GM12878 (cell line): Measurements from ENCODE around the gene YBX3. TPM values are rescaled to one million over a fixed set of nuclear protein-coding genes. Genes with fewer than 3 reads are reported as not detected.

Experiments used
- JUNB ChIP-seq: IDR thresholded peaks from 2 replicates; pipeline ENCODE4 v1.6.1; 2016; ENCODE audit warnings: antibody characterized with exemption, mild to moderate bottlenecking
- KAT2A ChIP-seq: conservative IDR thresholded peaks from 2 replicates; pipeline ENCODE4 v1.6.1; 2011; ENCODE audit warnings: low read depth, low read length; ENCODE audit not compliant: control insufficient read depth
- NFYA ChIP-seq: IDR thresholded peaks from 2 replicates; pipeline ENCODE4 v1.6.1; 2011; ENCODE audit warnings: low read depth, mild to moderate bottlenecking, low read length, improper control_type of control experiment, borderline replicate concordance
- RCOR1 ChIP-seq: conservative IDR thresholded peaks from 2 replicates; pipeline ENCODE4 v1.6.1; 2012; ENCODE audit warnings: low read depth, low read length, improper control_type of control experiment
- SIN3A ChIP-seq: IDR thresholded peaks from 2 replicates; pipeline ENCODE4 v1.6.1; 2012; ENCODE audit warnings: low read depth, low read length, improper control_type of control experiment
- YY1 ChIP-seq: IDR thresholded peaks from 2 replicates; pipeline ENCODE4 v1.6.1; 2011; ENCODE audit warnings: low read depth, mild to moderate bottlenecking, low read length
- ZZZ3 ChIP-seq: IDR thresholded peaks from 2 replicates; pipeline ENCODE4 v1.6.1; 2011; ENCODE audit warnings: low read depth; ENCODE audit not compliant: control insufficient read depth, insufficient read length
- polyA plus RNA-seq, 11 experiments: library from polyadenylated mRNA; depleted of rRNA in 4 of 11; unstranded in 6 of 11; stranded (reverse) in 5 of 11; fragments of >200 nt; fragmentation: Nextera tagmentation in 4 of 11; fragmentation: Illumina TruSeq in 1 of 11; extraction: Ambion mirVana in 4 of 11; extraction: Trizol in 1 of 11; gene quantifications; 1 replicate in 1 of 11; 2 replicates in 10 of 11; pipeline versions ENCODE4 v1.2.1 to v1.2.3, GENCODE V29; 2011 to 2016; ENCODE audit warnings: inconsistent platforms in 2 of 11, missing spikeins in 2 of 11, low read depth in 1 of 11
- total RNA-seq, 4 experiments: library from RNA; depleted of rRNA in 3 of 4; stranded (reverse); fragments of >200 nt in 3 of 4; fragmentation: Illumina TruSeq in 1 of 4; extraction: Trizol in 1 of 4; gene quantifications; 2 replicates each; pipeline versions ENCODE4 v1.2.1 to v1.2.3, GENCODE V29; 2013 to 2021
- TF ChIP-seq, protein P1 (sequence below): fragments of 450-650 bp; IDR thresholded peaks from 2 replicates; pipeline ENCODE4 v1.6.1; 2018; ENCODE audit warnings: borderline replicate concordance, mild to moderate bottlenecking; ENCODE audit not compliant: partially characterized antibody
- TF ChIP-seq, protein P2 (sequence below): fragments of 450-650 bp; IDR thresholded peaks from 2 replicates; pipeline ENCODE4 v1.6.1; 2017; ENCODE audit warnings: mild to moderate bottlenecking, moderate library complexity
- TF ChIP-seq, protein P3 (sequence below): IDR thresholded peaks from 2 replicates; pipeline ENCODE4 v1.6.1; 2011; ENCODE audit warnings: borderline replicate concordance, low read depth, mild to moderate bottlenecking, moderate library complexity, low read length; ENCODE audit not compliant: insufficient read depth, poor library complexity, severe bottlenecking

The YBX3 gene
- total and polyA plus RNA-seq, 10 of the 15 experiments (the other 5 are each of a cell fraction or from before 2014, with no cell fraction given), result 25.9 to 221 (median 111) TPM

DNA sequence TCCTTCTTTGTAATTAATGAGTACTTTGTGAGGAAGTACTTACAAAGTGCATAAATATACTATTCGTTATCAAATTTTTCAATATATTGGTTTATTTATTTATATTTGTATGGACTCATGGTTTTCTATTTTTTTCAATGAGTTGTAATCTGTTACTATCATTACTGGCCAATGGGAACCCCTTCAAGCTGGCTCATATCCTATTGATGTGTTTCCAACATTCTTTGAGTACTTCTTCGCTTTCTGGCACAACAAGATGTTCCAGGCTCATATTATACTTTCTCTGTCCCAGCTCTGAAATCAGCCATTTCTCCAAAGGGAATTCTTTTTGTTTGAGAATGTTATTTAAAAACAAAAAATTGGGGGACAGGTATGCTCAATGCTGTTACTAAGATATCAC, 17.5 kb downstream of the YBX3 start (continued):
- TF ChIP-seq, protein P1, sequence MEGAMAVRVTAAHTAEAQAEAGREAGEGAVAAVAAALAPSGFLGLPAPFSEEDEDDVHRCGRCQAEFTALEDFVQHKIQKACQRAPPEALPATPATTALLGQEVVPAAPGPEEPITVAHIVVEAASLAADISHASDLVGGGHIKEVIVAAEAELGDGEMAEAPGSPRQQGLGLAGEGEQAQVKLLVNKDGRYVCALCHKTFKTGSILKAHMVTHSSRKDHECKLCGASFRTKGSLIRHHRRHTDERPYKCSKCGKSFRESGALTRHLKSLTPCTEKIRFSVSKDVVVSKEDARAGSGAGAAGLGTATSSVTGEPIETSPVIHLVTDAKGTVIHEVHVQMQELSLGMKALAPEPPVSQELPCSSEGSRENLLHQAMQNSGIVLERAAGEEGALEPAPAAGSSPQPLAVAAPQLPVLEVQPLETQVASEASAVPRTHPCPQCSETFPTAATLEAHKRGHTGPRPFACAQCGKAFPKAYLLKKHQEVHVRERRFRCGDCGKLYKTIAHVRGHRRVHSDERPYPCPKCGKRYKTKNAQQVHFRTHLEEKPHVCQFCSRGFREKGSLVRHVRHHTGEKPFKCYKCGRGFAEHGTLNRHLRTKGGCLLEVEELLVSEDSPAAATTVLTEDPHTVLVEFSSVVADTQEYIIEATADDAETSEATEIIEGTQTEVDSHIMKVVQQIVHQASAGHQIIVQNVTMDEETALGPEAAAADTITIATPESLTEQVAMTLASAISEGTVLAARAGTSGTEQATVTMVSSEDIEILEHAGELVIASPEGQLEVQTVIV, result no peak
- TF ChIP-seq NFYA (no peak), RCOR1 (no peak), ZZZ3 (no peak), KAT2A (no peak), YY1 (no peak), JUNB (no peak), SIN3A (no peak)
- TF ChIP-seq, protein P2, sequence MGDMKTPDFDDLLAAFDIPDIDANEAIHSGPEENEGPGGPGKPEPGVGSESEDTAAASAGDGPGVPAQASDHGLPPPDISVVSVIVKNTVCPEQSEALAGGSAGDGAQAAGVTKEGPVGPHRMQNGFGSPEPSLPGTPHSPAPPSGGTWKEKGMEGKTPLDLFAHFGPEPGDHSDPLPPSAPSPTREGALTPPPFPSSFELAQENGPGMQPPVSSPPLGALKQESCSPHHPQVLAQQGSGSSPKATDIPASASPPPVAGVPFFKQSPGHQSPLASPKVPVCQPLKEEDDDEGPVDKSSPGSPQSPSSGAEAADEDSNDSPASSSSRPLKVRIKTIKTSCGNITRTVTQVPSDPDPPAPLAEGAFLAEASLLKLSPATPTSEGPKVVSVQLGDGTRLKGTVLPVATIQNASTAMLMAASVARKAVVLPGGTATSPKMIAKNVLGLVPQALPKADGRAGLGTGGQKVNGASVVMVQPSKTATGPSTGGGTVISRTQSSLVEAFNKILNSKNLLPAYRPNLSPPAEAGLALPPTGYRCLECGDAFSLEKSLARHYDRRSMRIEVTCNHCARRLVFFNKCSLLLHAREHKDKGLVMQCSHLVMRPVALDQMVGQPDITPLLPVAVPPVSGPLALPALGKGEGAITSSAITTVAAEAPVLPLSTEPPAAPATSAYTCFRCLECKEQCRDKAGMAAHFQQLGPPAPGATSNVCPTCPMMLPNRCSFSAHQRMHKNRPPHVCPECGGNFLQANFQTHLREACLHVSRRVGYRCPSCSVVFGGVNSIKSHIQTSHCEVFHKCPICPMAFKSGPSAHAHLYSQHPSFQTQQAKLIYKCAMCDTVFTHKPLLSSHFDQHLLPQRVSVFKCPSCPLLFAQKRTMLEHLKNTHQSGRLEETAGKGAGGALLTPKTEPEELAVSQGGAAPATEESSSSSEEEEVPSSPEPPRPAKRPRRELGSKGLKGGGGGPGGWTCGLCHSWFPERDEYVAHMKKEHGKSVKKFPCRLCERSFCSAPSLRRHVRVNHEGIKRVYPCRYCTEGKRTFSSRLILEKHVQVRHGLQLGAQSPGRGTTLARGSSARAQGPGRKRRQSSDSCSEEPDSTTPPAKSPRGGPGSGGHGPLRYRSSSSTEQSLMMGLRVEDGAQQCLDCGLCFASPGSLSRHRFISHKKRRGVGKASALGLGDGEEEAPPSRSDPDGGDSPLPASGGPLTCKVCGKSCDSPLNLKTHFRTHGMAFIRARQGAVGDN, result no peak
- TF ChIP-seq, protein P3, sequence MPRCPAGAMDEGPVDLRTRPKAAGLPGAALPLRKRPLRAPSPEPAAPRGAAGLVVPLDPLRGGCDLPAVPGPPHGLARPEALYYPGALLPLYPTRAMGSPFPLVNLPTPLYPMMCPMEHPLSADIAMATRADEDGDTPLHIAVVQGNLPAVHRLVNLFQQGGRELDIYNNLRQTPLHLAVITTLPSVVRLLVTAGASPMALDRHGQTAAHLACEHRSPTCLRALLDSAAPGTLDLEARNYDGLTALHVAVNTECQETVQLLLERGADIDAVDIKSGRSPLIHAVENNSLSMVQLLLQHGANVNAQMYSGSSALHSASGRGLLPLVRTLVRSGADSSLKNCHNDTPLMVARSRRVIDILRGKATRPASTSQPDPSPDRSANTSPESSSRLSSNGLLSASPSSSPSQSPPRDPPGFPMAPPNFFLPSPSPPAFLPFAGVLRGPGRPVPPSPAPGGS, result no peak
